RWPE1 (cell line): ENCODE results near the gene PRR33.
A peak's percentile ranks its signal among the peaks of the same experiment; 100 is the strongest.

ENCODE experiments used
- CTCF ChIA-PET: fragments of 350-600 bp; sonication (Branson Sonifier 250); formaldehyde crosslinking; extraction: SDS; loops from one replicate; lab custom pipeline; 2021; lab: Yijun Ruan, JAX
- POLR2A ChIA-PET: fragments of 400-600 bp; formaldehyde crosslinking; extraction: SDS; loops from one replicate; lab custom pipeline; 2020; ENCODE audit warnings: antibody characterized with exemption; ENCODE audit not compliant: low non-redundant PET; lab: Yijun Ruan, JAX
- DNase-seq: peaks from one replicate; pipeline ENCODE4 v3.0.0; 2012; ENCODE audit warnings: low spot score
- H3K27ac ChIP-seq: fragments of 450-650 bp; 2 replicates; pipeline ENCODE4 v1.5.1; 2017
- TF ChIP-seq, protein P1 (sequence below): fragments of 450-650 bp; conservative IDR thresholded peaks from 2 replicates; pipeline ENCODE4 v1.5.1; 2017; ENCODE audit warnings: low read depth, mild to moderate bottlenecking

PRR33 gene

DNA sequence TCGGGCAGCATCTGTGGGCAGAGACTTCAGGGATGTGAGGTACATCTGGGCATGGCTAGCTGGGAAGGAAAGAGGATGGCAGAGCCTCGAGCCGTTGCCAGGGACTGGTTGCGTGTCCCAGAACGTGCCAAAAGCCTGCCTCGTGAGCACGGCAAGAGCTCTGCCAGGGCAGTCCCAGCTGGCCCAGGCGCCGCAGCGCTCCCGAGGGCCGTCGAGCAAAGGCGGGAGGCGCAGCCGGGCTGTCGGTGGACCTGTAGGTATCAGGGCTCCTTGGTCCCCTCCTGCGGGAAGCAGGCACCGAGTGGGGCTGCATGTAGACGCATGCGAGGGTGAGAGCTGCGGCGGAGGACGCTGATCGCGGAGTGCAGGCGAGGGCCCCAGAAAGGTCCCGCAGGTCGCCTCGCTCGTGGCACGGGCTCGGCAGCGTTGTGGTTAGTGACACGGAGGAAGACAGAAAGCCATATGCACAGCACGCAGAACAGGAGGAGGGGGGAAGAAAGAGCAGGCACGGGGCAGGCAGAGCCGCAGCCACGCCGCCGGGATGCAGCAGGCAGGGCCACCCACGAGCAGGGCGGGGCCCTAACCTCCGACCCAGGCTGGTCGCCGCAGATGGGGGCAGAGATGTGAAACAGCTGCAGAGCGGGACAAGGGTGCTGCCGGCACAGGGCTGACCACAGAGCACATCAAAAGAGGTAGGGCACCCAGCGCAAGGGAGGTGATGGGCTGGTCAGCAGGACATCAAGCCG, 20.8 kb downstream of the PRR33 start:
- CTCF ChIA-PET: interaction anchor here (0.6 to 1.2 kb wide), 2 partner anchors 11 to 46 kb away, joined by 3 to 7 read pairs; no protein-coding TSS in a partner anchor
- no peak for DNase-seq
- TF ChIP-seq, protein P1, sequence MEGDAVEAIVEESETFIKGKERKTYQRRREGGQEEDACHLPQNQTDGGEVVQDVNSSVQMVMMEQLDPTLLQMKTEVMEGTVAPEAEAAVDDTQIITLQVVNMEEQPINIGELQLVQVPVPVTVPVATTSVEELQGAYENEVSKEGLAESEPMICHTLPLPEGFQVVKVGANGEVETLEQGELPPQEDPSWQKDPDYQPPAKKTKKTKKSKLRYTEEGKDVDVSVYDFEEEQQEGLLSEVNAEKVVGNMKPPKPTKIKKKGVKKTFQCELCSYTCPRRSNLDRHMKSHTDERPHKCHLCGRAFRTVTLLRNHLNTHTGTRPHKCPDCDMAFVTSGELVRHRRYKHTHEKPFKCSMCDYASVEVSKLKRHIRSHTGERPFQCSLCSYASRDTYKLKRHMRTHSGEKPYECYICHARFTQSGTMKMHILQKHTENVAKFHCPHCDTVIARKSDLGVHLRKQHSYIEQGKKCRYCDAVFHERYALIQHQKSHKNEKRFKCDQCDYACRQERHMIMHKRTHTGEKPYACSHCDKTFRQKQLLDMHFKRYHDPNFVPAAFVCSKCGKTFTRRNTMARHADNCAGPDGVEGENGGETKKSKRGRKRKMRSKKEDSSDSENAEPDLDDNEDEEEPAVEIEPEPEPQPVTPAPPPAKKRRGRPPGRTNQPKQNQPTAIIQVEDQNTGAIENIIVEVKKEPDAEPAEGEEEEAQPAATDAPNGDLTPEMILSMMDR: no peak
- POLR2A ChIA-PET: no interaction called here
- H3K27ac ChIP-seq: peak overlapping the region; percentile 100

DNA sequence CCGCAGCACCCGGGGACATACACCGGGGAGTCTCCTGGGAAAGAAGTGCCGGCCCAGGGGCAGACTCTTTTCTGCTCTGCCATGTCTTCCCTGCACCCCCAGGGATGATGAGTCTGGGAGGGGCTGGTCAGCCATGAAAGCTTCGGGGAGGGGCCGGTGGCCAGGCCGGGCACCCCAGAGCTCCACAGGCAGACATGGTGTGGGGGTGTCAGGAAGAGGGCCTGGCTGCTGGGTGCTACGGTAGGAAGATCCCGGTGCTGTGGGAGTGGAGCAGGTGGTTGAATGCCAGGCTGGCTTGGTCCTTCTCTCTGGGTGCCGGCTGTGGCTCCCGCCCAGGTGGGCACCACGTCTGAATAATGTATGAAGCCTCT, 21.4 kb downstream of the PRR33 start:
- DNase-seq: no peak
- ChIA-PET CTCF (interaction anchor here (1.2 kb wide), 1 partner anchor 12 kb away, joined by 7 read pairs; no protein-coding TSS in a partner anchor), POLR2A (no interaction called here)
- TF ChIP-seq, protein P1: no peak
- peak overlapping the region; percentile 100 for H3K27ac ChIP-seq

DNA sequence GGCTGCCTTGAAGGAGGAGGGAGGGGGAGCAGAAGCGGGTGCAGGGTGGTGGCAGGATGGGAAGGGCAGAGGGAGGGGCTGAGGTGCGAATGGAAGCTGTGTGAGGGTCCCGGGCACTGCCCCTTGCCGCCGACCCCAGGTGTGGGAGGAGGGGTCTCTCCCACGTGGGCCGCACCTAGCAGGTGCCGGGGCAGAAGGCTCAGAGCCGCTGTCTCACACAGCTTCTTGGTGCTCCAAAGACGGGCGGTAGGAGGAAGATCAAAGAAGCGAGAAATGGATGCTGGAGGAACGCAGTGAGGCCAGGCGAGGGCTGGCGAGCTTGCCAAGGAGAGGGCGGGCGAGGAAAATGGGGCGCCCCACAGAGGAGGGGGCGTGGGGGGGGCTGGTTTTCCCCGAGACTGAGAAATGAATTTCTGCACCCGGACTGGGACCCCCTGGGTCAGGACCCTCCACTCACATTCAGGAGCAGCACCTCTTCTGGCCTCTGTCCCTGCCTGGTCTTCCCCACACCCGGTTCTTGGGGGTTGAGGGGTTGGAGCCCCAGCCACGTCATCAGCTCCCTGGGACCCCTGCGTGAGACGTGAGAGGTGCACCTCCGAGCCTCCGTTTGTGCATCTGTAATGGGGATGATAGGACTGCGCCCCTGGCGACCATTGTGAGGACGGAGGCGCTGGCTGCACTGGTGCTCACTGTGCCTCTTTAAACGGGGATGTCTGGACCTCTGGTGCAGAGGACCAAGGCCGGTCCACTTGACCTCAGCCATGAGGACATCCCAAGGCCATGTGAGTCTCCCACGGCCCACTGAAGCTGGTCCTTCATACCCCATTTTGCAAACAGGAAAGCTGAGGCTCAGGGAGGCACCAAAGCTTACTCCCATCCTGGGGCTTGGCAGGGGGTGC, 22.0 kb downstream of the PRR33 start:
- TF ChIP-seq, protein P1: no peak
- H3K27ac ChIP-seq: peak overlapping the region; percentile 100
- DNase-seq: no peak
- ChIA-PET POLR2A (no interaction called here), CTCF (interaction anchor here (1.2 to 1.6 kb wide), 2 partner anchors 13 kb away, joined by 7 read pairs; no protein-coding TSS in a partner anchor)

DNA sequence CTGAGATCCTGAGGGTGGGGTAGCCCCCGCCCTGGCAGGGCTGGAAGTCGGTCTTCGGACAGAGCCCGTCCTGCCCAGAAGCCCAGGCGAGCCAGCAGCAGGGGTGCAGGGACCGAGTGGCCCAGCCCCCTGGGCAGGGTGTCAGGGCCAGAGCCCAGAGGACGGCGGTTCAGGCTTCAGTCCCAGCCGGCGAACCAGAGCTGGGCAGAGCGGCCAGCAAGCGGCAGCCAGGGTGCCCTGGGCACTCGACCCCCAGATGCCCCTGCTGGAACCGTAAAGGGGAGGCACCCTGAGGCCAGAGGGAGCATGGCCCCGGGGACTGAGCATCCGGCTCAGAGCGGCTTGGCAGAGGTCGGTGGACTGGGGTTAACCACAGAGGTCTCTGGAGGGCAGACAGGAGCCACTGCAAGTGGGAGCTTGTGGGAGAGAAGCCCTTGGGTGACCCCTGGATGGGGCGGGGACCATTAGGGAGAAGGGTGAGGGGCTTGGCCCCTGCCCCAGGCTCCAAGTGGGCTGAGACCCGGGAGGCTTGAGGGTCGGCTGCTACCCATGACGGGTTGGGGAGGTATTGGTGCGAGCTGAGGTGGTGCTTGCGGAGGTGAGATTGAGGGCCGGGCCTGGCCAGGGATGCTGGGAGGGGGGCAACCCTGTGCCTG, 22.9 kb downstream of the PRR33 start:
- TF ChIP-seq, protein P1: no peak
- ChIA-PET CTCF (interaction anchor here (1.6 kb wide), 1 partner anchor 14 kb away, joined by 7 read pairs; no protein-coding TSS in a partner anchor), POLR2A (no interaction called here)
- DNase-seq: no peak
- H3K27ac ChIP-seq: peak overlapping the region; percentile 100

DNA sequence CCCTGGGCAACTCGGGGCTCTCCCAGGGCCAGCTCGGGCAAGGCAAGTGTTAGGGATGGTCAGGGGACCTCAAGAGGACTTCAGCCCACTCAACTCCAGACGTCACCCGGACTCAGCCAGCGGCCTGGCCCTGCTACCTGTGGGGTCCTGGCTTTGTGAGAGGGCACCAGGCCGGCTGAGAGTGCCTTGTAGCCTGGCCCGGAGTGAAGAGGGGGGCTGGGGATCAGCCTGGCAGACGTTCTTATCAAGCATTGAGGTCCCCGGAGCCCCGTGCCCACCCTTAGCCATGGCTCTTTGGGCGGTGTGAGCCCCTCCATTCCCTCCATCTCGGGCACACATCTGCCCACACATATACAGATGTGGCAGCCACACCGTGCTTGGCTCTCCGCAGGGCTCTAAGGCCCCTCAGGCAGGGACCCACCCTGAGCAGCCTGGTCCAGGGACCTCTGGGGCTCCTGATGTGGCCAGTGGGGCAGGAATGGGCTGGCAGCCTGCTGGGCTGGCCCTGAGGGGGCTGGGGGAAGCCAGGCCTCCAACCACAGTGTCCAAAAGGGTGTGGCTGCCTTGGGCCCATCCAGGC, 23.5 kb downstream of the PRR33 start:
- H3K27ac ChIP-seq: peak overlapping the region; percentile 100
- ChIA-PET CTCF (interaction anchor here (0.6 to 1.6 kb wide), 2 partner anchors 14 to 134 kb away, joined by 3 to 7 read pairs; no protein-coding TSS in a partner anchor), POLR2A (no interaction called here)
- DNase-seq: no peak
- TF ChIP-seq, protein P1: no peak
